ENCODE results near the gene RRAD. TPM values are rescaled to one million over a fixed set of nuclear protein-coding genes. Genes with fewer than 3 reads are reported as not detected.

Gene RRAD
- total and polyA plus RNA-seq, 4 experiments from 2014 or later, result 0.29 to 0.58 TPM; not detected in 2

- Histone ChIP-seq H3K4me1 (ENCODE audit: insufficient read depth, low read length) (peaks cover 49% of the 10 kb centered on the region), H3K27ac (ENCODE audit: low read depth, low read length) (peak within 1 kb of the TSS; percentile 97), H3K36me3 (ENCODE audit: insufficient read depth, low read length) (peaks cover 8% of the 10 kb centered on the region), H3K9me3 (ENCODE audit: control insufficient read depth in 1 of 2, low read length in 2 of 2) (no peaks in the 10 kb centered on the region), H3K27me3 (ENCODE audit: insufficient read depth, low read length) (no peaks in the 10 kb centered on the region), H3K4me3 (ENCODE audit: low read length in 2 of 2) (peak within 1 kb of the TSS; percentile 88 to 98)
- ChIA-PET CTCF (ENCODE audit: partially characterized antibody) (interaction anchor here (1.2 kb wide), 1 partner anchor 104 kb away, joined by 5 read pairs; the partner anchor contains the start of gene NAE1), POLR2A (ENCODE audit: partially characterized antibody) (interaction anchor here (0.7 to 2.3 kb wide), 11 partner anchors 9 to 337 kb away, joined by 3 to 13 read pairs (median 4); partner anchors contain the start of genes E2F4, FBXL8, NAE1 and PDP2)
- H3K4me1 Mint-ChIP-seq, result peaks cover 31 to 72% (median 51%) of the 10 kb centered on the region in 4 donors
- DNase-seq, result peak; percentile 88 to 93 (median 90)
- peaks cover 10 to 60% of the 10 kb centered on the region in 2 donors for H3K36me3 Mint-ChIP-seq
- peak within 1 kb of the TSS; percentile 97 to 99 (median 99) for H3K27ac Mint-ChIP-seq
- H3K27me3 Mint-ChIP-seq, result no peaks in the 10 kb centered on the region
- H3K4me3 Mint-ChIP-seq, result peak within 1 kb of the TSS; percentile 93 to 100 (median 99)
- no peaks in the 10 kb centered on the region for H3K9me3 Mint-ChIP-seq
- intact Hi-C loops (cut with micrococcal nuclease), result loop anchor here (2.0 kb wide), 1 partner anchor 61 kb away; no protein-coding TSS in a partner anchor
These were observed 9.0 kb upstream of the RRAD start, which contains the start of gene CIAO2B for GRCh38 chr16:66934138-66934838. TSS of gene CIAO2B (minus strand) at chr16:66934402. CDS start at chr16:66934364, 38 bp downstream.

- Histone ChIP-seq H3K36me3 (ENCODE audit: insufficient read depth, low read length) (peaks cover 6% of the 10 kb centered on the region), H3K27me3 (ENCODE audit: insufficient read depth, low read length) (no peaks in the 10 kb centered on the region), H3K4me1 (ENCODE audit: insufficient read depth, low read length) (peaks cover 49% of the 10 kb centered on the region), H3K27ac (ENCODE audit: low read depth, low read length) (peak overlapping the region; percentile 97), H3K4me3 (ENCODE audit: low read length in 2 of 2) (peak overlapping the region; percentile 82 to 98), H3K9me3 (ENCODE audit: control insufficient read depth in 1 of 2, low read length in 2 of 2) (no peaks in the 10 kb centered on the region)
- H3K36me3 Mint-ChIP-seq, result peaks cover 10 to 56% of the 10 kb centered on the region in 2 donors
- DNase-seq, result no peak
- ChIA-PET POLR2A (ENCODE audit: partially characterized antibody) (interaction anchor here (0.9 to 2.3 kb wide), 10 partner anchors 8 to 337 kb away, joined by 3 to 13 read pairs (median 5); partner anchors contain the start of genes E2F4, FBXL8, NAE1 and PDP2), CTCF (ENCODE audit: partially characterized antibody) (interaction anchor here (1.0 to 1.6 kb wide), 3 partner anchors 10 to 103 kb away, joined by 3 to 5 read pairs (median 3); partner anchors contain the start of gene NAE1)
- no peaks in the 10 kb centered on the region for H3K9me3 Mint-ChIP-seq
- peak overlapping the region; percentile 93 to 100 (median 99) for H3K4me3 Mint-ChIP-seq
- intact Hi-C loops (cut with micrococcal nuclease), result loop anchor here (2.0 kb wide), 1 partner anchor 61 kb away; no protein-coding TSS in a partner anchor
- no peaks in the 10 kb centered on the region for H3K27me3 Mint-ChIP-seq
- H3K4me1 Mint-ChIP-seq, result peaks cover 31 to 70% (median 51%) of the 10 kb centered on the region in 4 donors
- peak overlapping the region; percentile 97 to 99 (median 99) for H3K27ac Mint-ChIP-seq
These were observed 8.4 kb upstream of the RRAD start for GRCh38 chr16:66933776-66934137.

GRCh38 chr16:66932076-66932475 lies 6.7 kb upstream of the RRAD start:
- H3K4me3 ChIP-seq (ENCODE audit: low read length in 2 of 2), result no peak overlapping the region
- H3K36me3 ChIP-seq (ENCODE audit: insufficient read depth, low read length), result no peaks in the 10 kb centered on the region
- Mint-ChIP-seq H3K4me3 (peak overlapping the region in 7 of 8 donors; percentile 38 to 100 (median 99)), H3K27me3 (no peaks in the 10 kb centered on the region), H3K9me3 (no peaks in the 10 kb centered on the region), H3K36me3 (peaks cover 3 to 45% of the 10 kb centered on the region in 2 donors), H3K27ac (peak overlapping the region; percentile 26 to 99 (median 97)), H3K4me1 (peaks cover 25 to 57% (median 42%) of the 10 kb centered on the region in 4 donors)
- H3K27me3 ChIP-seq (ENCODE audit: insufficient read depth, low read length), result no peaks in the 10 kb centered on the region
- intact Hi-C loops (cut with micrococcal nuclease), result no loop called here
- H3K27ac ChIP-seq (ENCODE audit: low read depth, low read length), result no peak overlapping the region
- peaks cover 41% of the 10 kb centered on the region for H3K4me1 ChIP-seq (ENCODE audit: insufficient read depth, low read length)
- CTCF ChIA-PET (ENCODE audit: partially characterized antibody), result no interaction called here
- POLR2A ChIA-PET (ENCODE audit: partially characterized antibody), result no interaction called here
- no peak for DNase-seq
- no peaks in the 10 kb centered on the region for H3K9me3 ChIP-seq (ENCODE audit: control insufficient read depth in 1 of 2, low read length in 2 of 2)

DNA sequence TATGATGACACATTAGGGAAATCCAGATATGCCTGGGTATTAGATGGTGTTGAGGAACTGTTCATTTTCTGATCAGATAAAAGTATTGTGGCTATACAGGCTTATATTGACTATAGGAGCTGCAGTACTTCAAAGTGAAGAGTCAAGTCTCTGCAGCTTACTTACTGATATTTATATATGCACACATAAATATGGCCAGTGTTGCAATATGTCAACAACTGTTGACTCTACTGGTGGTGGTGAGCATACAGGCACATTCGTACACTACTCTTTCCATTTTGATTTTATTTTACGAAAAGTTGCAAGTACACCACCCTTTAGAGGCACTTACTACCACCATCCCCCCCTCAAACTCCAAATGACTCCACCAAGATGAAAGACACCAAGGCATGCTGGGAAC lies 6.3 kb upstream of the RRAD start:
- DNase-seq, result no peak
- CTCF ChIA-PET (ENCODE audit: partially characterized antibody), result no interaction called here

DNA sequence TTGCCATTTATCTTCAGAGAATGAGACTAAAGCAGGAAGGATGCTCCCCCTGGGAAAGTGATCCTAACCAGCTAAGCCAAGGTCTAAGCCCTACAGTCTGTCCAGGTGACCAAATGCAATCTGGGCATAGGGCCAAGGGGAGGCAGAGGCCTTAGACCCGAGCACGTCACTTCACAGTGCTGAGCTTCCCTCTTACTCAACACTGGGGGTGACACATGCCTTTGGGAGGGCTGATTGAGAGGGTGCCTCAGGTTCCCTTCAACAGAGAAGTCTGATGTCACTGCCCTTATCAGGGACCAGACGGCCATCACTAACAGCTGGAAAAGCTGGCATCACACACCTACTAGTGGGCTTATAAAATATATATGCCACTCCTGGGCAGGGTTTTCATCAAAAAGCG lies 4.9 kb upstream of the RRAD start:
- POLR2A ChIA-PET (ENCODE audit: partially characterized antibody), result interaction anchor here (0.7 kb wide), 1 partner anchor 235 kb away, joined by 3 read pairs; the partner anchor contains the start of gene HSF4

More for the DNA sequence above, 6.3 kb upstream of the RRAD start:
- Histone ChIP-seq H3K27ac (ENCODE audit: low read depth, low read length) (no peak overlapping the region), H3K4me1 (ENCODE audit: insufficient read depth, low read length) (peaks cover 37% of the 10 kb centered on the region), H3K9me3 (ENCODE audit: control insufficient read depth in 1 of 2, low read length in 2 of 2) (no peaks in the 10 kb centered on the region), H3K27me3 (ENCODE audit: insufficient read depth, low read length) (no peaks in the 10 kb centered on the region), H3K36me3 (ENCODE audit: insufficient read depth, low read length) (no peaks in the 10 kb centered on the region), H3K4me3 (ENCODE audit: low read length in 2 of 2) (no peak overlapping the region)
- Mint-ChIP-seq H3K27me3 (no peaks in the 10 kb centered on the region), H3K4me3 (peak overlapping the region in 4 of 8 donors; percentile 13 to 93 (median 64)), H3K9me3 (no peaks in the 10 kb centered on the region), H3K27ac (peak overlapping the region in 2 of 7 donors; percentile 22 to 99), H3K4me1 (peaks cover 25 to 53% (median 40%) of the 10 kb centered on the region in 4 donors), H3K36me3 (peaks cover 3 to 42% of the 10 kb centered on the region in 2 donors)
- intact Hi-C loops (cut with micrococcal nuclease), result no loop called here
- POLR2A ChIA-PET (ENCODE audit: partially characterized antibody), result no interaction called here

GRCh38 chr16:66928702-66929388 lies 3.5 kb upstream of the RRAD start:
- peak in 1 of 5 donors; percentile 19 for DNase-seq
- intact Hi-C loops (cut with micrococcal nuclease), result no loop called here
- no peaks in the 10 kb centered on the region for H3K9me3 Mint-ChIP-seq
- ChIA-PET POLR2A (ENCODE audit: partially characterized antibody) (interaction anchor here (0.8 to 1.2 kb wide), 2 partner anchors 49 to 56 kb away, joined by 3 read pairs; partner anchors contain the start of gene PDP2), CTCF (ENCODE audit: partially characterized antibody) (interaction anchor here (0.8 to 1.7 kb wide), 6 partner anchors 14 to 98 kb away, joined by 3 to 7 read pairs (median 4); partner anchors contain the start of genes CES3 and NAE1)
- H3K27me3 Mint-ChIP-seq, result peaks cover 9 to 11% of the 10 kb centered on the region in 2 donors
- Histone ChIP-seq H3K27me3 (ENCODE audit: insufficient read depth, low read length) (peaks cover 11% of the 10 kb centered on the region), H3K36me3 (ENCODE audit: insufficient read depth, low read length) (no peaks in the 10 kb centered on the region), H3K4me1 (ENCODE audit: insufficient read depth, low read length) (peaks cover 26% of the 10 kb centered on the region), H3K4me3 (ENCODE audit: low read length in 2 of 2) (no peak overlapping the region), H3K9me3 (ENCODE audit: control insufficient read depth in 1 of 2, low read length in 2 of 2) (no peaks in the 10 kb centered on the region), H3K27ac (ENCODE audit: low read depth, low read length) (no peak overlapping the region)
- no peak overlapping the region for H3K4me3 Mint-ChIP-seq
- H3K36me3 Mint-ChIP-seq, result peaks cover 3 to 24% of the 10 kb centered on the region in 2 donors
- H3K27ac Mint-ChIP-seq, result peak overlapping the region in 1 of 7 donors; percentile 37
- H3K4me1 Mint-ChIP-seq, result peaks cover 17 to 32% (median 24%) of the 10 kb centered on the region in 4 donors

More for the DNA sequence above, 4.9 kb upstream of the RRAD start:
- peaks cover 11% of the 10 kb centered on the region for H3K27me3 ChIP-seq (ENCODE audit: insufficient read depth, low read length)
- H3K36me3 ChIP-seq (ENCODE audit: insufficient read depth, low read length), result no peaks in the 10 kb centered on the region
- no peak overlapping the region for H3K27ac ChIP-seq (ENCODE audit: low read depth, low read length)
- DNase-seq, result peak in 1 of 5 donors; percentile 30
- H3K9me3 Mint-ChIP-seq, result no peaks in the 10 kb centered on the region
- H3K4me1 ChIP-seq (ENCODE audit: insufficient read depth, low read length), result peaks cover 28% of the 10 kb centered on the region
- no peaks in the 10 kb centered on the region for H3K9me3 ChIP-seq (ENCODE audit: control insufficient read depth in 1 of 2, low read length in 2 of 2)
- peak overlapping the region in 1 of 8 donors; percentile 13 for H3K4me3 Mint-ChIP-seq
- H3K27ac Mint-ChIP-seq, result peak overlapping the region in 3 of 7 donors; percentile 35 to 62 (median 51)
- H3K4me1 Mint-ChIP-seq, result peaks cover 18 to 45% (median 32%) of the 10 kb centered on the region in 4 donors
- CTCF ChIA-PET (ENCODE audit: partially characterized antibody), result no interaction called here
- H3K36me3 Mint-ChIP-seq, result peaks cover 3 to 36% of the 10 kb centered on the region in 2 donors
- no peak overlapping the region for H3K4me3 ChIP-seq (ENCODE audit: low read length in 2 of 2)
- peaks cover 4 to 5% of the 10 kb centered on the region in 2 donors for H3K27me3 Mint-ChIP-seq
- intact Hi-C loops (cut with micrococcal nuclease), result no loop called here

All from CD4-positive, alpha-beta memory T cell (primary cell).